Natural killer cell (primary cell): ENCODE results near the gene ESYT3. TPM values are rescaled to one million over a fixed set of nuclear protein-coding genes. Genes with fewer than 3 reads are reported as not detected.

Experiments used
- ATAC-seq, 3 donors: fragments of 150-1000 bp in 2 of 3; fragments of 200-7000 bp in 1 of 3; cut with Tn5 transposase; 1 replicate in 1 of 3; 2 replicates in 2 of 3; pipeline ENCODE4 v1.10.0; 2021; ENCODE audit warnings: mild to moderate bottlenecking in 2 of 3, moderate library complexity in 2 of 3
- DNase-seq, 2 donors: peaks; one replicate each; pipeline versions ENCODE4 v3.0.0 to v3.0.0-alpha.2; 2013 to 2021; ENCODE audit warnings: mixed read lengths in 1 of 2
- H3K27ac ChIP-seq: one replicate; pipeline ENCODE4 v1.5.1; 2013; ENCODE audit warnings: mild to moderate bottlenecking, low read length
- H3K27me3 ChIP-seq: one replicate; pipeline ENCODE4 v1.6.1; 2013; ENCODE audit warnings: low read length; ENCODE audit not compliant: control insufficient read depth, insufficient read depth
- H3K36me3 ChIP-seq: one replicate; pipeline ENCODE4 v1.6.1; 2013; ENCODE audit warnings: low read length; ENCODE audit not compliant: control insufficient read depth, insufficient read depth
- H3K4me1 ChIP-seq: one replicate; pipeline ENCODE4 v1.6.1; 2013; ENCODE audit warnings: low read length; ENCODE audit not compliant: control insufficient read depth, insufficient read depth
- H3K4me3 ChIP-seq: one replicate; pipeline ENCODE4 v1.5.1; 2013; ENCODE audit warnings: low read length
- H3K9me3 ChIP-seq: one replicate; pipeline ENCODE4 v1.6.1; 2013; ENCODE audit warnings: low read length; ENCODE audit not compliant: control insufficient read depth, insufficient read depth
- H3K27ac Mint-ChIP-seq, 2 donors: one replicate each; pipeline ENCODE4 v1.8.0; 2022; ENCODE audit warnings: mild to moderate bottlenecking in 2 of 2, mixed read lengths in 2 of 2, moderate library complexity in 1 of 2
- H3K27me3 Mint-ChIP-seq, 2 donors: one replicate each; pipeline ENCODE4 v1.8.0; 2022; ENCODE audit warnings: low read depth in 2 of 2, mixed read lengths in 2 of 2
- H3K36me3 Mint-ChIP-seq: one replicate; pipeline ENCODE4 v1.8.0; 2022; ENCODE audit warnings: mixed read lengths
- H3K4me1 Mint-ChIP-seq, 2 donors: one replicate each; pipeline ENCODE4 v1.8.0; 2022; ENCODE audit warnings: mixed read lengths in 2 of 2
- H3K4me3 Mint-ChIP-seq: one replicate; pipeline ENCODE4 v1.8.0; 2022; ENCODE audit warnings: mild to moderate bottlenecking, moderate library complexity, mixed read lengths
- H3K9me3 Mint-ChIP-seq, 2 donors: one replicate each; pipeline ENCODE4 v1.8.0; 2022; ENCODE audit warnings: mixed read lengths in 2 of 2
- WGBS: methylation state at CpG from one replicate; pipeline ENCODE4 v1.1.7; 2013; ENCODE audit warnings: missing lambda C conversion rate; ENCODE audit not compliant: insufficient coverage; 5-methylcytosine and 5-hydroxymethylcytosine counted together
- intact Hi-C: fragments of 100-400 bp; cut with micrococcal nuclease; formaldehyde crosslinking; loops from one replicate; pipeline ENCODE4 v1.14.2; 2022
- total RNA-seq, 4 donors: library from RNA; stranded (reverse); fragments of 120-200 nt in 1 of 4; gene quantifications; one replicate each; pipeline versions ENCODE4 v1.2.3 to v1.2.4, GENCODE V29; 2013 to 2022
- TF ChIP-seq, protein P1 (sequence below): fragments of 200-600 bp; IDR thresholded peaks from one replicate; pipeline ENCODE4 v1.8.0; 2022; ENCODE audit warnings: antibody characterized with exemption

Gene ESYT3
- total RNA-seq, 3 donors from 2014 or later (not counting 1 experiment from before 2014, with no cell fraction given): not detected

DNA sequence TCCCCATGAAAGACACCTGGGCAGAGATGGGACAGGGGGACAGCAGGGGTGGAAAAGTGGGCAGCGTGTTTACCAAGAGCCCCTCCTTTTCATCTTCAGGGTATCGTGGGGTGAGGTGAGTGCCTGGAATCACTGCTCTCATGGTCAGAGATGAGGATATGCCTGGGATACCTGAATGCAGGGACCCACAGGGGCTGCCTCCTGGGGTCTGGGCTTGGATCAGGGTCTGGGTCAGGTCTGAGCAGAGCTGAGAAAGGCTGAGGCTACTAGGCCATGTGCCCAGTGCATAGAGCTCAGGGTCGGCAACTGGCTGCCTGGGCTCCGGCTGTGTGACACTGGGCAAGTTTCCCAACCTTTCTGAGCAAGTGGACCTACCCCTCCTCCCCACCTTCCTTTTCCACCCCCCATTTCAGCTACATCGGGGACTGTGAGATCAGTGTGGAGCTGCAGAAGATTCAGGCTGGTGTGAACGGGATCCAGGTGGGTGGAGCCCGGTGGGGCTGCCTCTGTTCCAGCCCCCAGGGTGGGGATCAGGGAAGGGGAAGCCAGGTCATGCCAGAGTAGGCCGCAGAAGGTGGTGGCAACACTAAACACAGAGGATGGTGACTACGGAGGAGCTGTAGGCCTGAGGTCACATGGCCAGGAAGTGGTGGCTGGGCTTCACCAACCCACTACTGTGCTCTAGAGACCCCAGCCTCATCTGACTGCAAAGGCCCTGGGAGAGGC lies 24.5 kb downstream of the ESYT3 start:
- intact Hi-C loops: no loop called here
- Mint-ChIP-seq H3K27me3 (no peaks in the 10 kb centered on the region), H3K4me3 (no peak overlapping the region), H3K9me3 (no peaks in the 10 kb centered on the region), H3K27ac (no peak overlapping the region), H3K36me3 (no peaks in the 10 kb centered on the region), H3K4me1 (no peaks in the 10 kb centered on the region)
- H3K9me3 ChIP-seq: no peaks in the 10 kb centered on the region
- H3K4me3 ChIP-seq: no peak overlapping the region
- no peak for ATAC-seq
- H3K27ac ChIP-seq: no peak overlapping the region
- no peaks in the 10 kb centered on the region for H3K4me1 ChIP-seq
- TF ChIP-seq, protein P1, sequence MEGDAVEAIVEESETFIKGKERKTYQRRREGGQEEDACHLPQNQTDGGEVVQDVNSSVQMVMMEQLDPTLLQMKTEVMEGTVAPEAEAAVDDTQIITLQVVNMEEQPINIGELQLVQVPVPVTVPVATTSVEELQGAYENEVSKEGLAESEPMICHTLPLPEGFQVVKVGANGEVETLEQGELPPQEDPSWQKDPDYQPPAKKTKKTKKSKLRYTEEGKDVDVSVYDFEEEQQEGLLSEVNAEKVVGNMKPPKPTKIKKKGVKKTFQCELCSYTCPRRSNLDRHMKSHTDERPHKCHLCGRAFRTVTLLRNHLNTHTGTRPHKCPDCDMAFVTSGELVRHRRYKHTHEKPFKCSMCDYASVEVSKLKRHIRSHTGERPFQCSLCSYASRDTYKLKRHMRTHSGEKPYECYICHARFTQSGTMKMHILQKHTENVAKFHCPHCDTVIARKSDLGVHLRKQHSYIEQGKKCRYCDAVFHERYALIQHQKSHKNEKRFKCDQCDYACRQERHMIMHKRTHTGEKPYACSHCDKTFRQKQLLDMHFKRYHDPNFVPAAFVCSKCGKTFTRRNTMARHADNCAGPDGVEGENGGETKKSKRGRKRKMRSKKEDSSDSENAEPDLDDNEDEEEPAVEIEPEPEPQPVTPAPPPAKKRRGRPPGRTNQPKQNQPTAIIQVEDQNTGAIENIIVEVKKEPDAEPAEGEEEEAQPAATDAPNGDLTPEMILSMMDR: no peak
- 83% methylated on average over 9 of the region's 9 CpGs for WGBS
- DNase-seq: no peak
- H3K27me3 ChIP-seq: no peaks in the 10 kb centered on the region
- no peaks in the 10 kb centered on the region for H3K36me3 ChIP-seq

DNA sequence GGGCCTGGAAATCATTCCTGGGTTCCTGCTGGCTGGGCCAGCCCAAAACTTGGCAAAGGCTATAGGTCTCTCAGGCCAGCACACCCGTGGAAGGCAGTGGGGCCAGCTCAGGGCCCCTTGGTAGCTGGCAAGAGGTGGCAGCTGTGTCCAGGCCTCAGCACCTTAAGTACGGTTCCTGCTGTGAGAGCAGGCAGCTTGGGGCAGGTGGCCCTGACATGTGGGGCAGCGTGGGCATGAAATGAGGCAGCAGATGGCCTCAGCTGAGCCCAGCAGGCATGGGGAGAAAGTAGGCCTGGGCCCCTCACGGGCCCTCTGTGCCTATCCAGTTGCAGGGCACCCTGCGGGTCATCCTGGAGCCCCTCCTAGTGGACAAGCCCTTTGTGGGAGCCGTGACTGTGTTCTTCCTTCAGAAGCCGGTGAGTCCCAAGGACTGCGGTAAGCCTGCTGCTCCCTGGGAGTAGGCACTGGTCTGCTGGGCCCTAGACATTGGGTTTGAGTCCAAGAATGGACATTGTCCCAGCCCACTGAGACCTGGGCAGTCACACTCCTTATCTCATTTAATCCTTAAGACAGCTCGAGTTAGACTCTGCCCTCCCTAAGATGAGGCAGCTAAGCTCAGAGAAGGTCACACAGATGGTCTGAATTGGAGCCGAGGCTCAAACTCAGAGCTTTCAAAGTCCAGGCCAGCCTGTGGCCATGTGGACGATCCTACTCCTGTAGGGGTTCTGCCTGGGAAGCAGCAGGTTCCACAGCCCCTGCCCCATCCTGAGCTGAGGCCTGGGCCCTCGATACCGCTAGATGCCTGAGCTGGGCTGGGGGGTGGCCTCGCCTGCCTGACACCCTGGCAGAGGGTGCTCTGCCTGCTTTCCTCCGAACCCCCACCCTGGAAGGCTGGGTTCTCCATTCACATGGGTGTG lies 25.5 kb downstream of the ESYT3 start:
- Histone ChIP-seq H3K27ac (no peak overlapping the region), H3K4me3 (no peak overlapping the region), H3K27me3 (no peaks in the 10 kb centered on the region), H3K9me3 (no peaks in the 10 kb centered on the region), H3K4me1 (no peaks in the 10 kb centered on the region), H3K36me3 (no peaks in the 10 kb centered on the region)
- DNase-seq: no peak
- WGBS: 86% methylated on average over 15 of the region's 15 CpGs
- intact Hi-C loops: no loop called here
- no peak overlapping the region for H3K4me3 Mint-ChIP-seq
- no peak overlapping the region for H3K27ac Mint-ChIP-seq
- H3K27me3 Mint-ChIP-seq: no peaks in the 10 kb centered on the region
- H3K36me3 Mint-ChIP-seq: no peaks in the 10 kb centered on the region
- H3K9me3 Mint-ChIP-seq: no peaks in the 10 kb centered on the region
- TF ChIP-seq, protein P1: no peak
- H3K4me1 Mint-ChIP-seq: no peaks in the 10 kb centered on the region
- no peak for ATAC-seq

DNA sequence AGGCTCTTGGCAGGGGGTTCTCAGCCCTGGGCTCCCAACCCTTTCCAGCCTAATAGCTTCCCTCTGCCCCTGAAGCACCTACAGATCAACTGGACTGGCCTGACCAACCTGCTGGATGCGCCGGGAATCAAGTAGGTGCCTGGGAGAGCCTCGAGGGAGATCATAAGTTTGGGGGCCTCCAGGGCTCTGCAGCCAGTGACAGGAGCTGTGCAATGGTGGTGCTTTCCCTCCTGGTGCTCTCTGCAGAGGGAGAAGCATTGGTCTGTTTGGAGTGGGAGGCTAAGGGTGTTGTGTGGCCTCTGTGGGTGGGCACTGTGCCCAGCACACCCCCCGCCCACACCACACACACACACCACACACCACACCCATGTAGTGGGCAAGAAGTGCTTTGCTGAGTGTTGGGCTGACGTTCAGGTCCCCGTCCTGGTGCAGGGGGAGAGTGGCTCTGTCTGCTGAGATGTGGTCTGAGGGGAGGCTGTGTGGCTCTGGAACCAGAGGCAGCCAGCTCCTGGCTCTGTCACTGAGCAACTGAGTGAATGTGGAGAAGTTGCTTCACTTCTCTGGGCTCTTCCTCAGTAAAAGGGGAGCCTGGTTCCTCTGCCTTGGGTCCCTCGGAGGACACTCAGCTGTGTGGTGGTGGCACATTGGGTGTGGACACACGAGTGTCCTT lies 26.3 kb downstream of the ESYT3 start:
- Histone ChIP-seq H3K27ac (no peak overlapping the region), H3K27me3 (no peaks in the 10 kb centered on the region), H3K36me3 (no peaks in the 10 kb centered on the region), H3K4me1 (no peaks in the 10 kb centered on the region), H3K4me3 (no peak overlapping the region), H3K9me3 (no peaks in the 10 kb centered on the region)
- H3K27ac Mint-ChIP-seq: no peak overlapping the region
- DNase-seq (no peak), ATAC-seq (no peak)
- no peaks in the 10 kb centered on the region for H3K36me3 Mint-ChIP-seq
- intact Hi-C loops: no loop called here
- TF ChIP-seq, protein P1: no peak
- whole genome bisulfite sequencing: 76% methylated on average over 7 of the region's 8 CpGs
- no peak overlapping the region for H3K4me3 Mint-ChIP-seq
- H3K27me3 Mint-ChIP-seq: no peaks in the 10 kb centered on the region
- no peaks in the 10 kb centered on the region for H3K4me1 Mint-ChIP-seq
- H3K9me3 Mint-ChIP-seq: no peaks in the 10 kb centered on the region
